Testis (tissue), 2 donors: ENCODE results near the gene MAP4K4.

ENCODE experiments used
- POLR2A ChIP-seq: fragments of 450-650 bp; IDR thresholded peaks from one replicate; pipeline ENCODE4 v1.6.1; 2017; ENCODE audit warnings: antibody characterized with exemption, mild to moderate bottlenecking, moderate library complexity
- TF ChIP-seq, protein P1 (sequence below), 3 experiments: fragments of 450-650 bp in 2 of 3; fragments of 200-600 bp in 1 of 3; sonication (generic) in 1 of 3; IDR thresholded peaks; one replicate each; pipeline ENCODE4 v1.5.1; 2016 to 2019; ENCODE audit warnings: antibody characterized with exemption in 3 of 3, mild to moderate bottlenecking in 2 of 3, moderate library complexity in 1 of 3

DNA sequence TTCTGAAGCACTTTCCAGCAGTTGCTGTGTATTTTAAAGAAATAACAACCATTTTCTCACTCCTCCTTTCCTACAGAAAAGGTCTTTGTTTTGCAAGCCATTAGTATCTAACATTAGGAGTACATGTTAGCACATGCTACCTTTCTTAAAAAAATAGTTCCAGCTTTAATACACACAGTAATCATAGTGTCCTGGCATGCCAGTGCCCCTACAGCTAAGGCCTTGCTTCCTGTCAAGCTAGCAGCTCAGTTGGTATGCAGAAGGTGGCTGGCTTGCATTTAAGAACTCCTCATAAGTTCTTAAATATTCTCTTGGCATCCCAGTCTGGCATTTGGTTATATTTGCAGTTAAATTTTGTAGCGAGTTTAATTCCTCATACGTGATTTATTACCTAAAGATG, 152.9 kb downstream of the MAP4K4 start:
- TF ChIP-seq, protein P1, sequence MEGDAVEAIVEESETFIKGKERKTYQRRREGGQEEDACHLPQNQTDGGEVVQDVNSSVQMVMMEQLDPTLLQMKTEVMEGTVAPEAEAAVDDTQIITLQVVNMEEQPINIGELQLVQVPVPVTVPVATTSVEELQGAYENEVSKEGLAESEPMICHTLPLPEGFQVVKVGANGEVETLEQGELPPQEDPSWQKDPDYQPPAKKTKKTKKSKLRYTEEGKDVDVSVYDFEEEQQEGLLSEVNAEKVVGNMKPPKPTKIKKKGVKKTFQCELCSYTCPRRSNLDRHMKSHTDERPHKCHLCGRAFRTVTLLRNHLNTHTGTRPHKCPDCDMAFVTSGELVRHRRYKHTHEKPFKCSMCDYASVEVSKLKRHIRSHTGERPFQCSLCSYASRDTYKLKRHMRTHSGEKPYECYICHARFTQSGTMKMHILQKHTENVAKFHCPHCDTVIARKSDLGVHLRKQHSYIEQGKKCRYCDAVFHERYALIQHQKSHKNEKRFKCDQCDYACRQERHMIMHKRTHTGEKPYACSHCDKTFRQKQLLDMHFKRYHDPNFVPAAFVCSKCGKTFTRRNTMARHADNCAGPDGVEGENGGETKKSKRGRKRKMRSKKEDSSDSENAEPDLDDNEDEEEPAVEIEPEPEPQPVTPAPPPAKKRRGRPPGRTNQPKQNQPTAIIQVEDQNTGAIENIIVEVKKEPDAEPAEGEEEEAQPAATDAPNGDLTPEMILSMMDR (IDR thresholded peaks at IDR 0.05), result no peak
- TF ChIP-seq POLR2A, result no peak
